Right lobe of liver (tissue), 6 donors: ENCODE measurements around the gene CA12. TPM values are rescaled to one million over a fixed set of nuclear protein-coding genes. Genes with fewer than 3 reads are reported as not detected.

Source experiments
- ATAC-seq, 4 donors: fragments of 200-7000 bp; cut with Tn5 transposase; one replicate each; pipeline ENCODE4 v1.9.1; 2020; ENCODE audit warnings: mild to moderate bottlenecking in 4 of 4, moderate library complexity in 4 of 4
- DNase-seq, 3 donors: peaks; one replicate each; pipeline ENCODE4 v3.0.0-alpha.2; 2020
- H3K27ac ChIP-seq, 3 donors: fragments of 200-600 bp; one replicate each; pipeline ENCODE4 v1.8.0; 2022
- H3K27me3 ChIP-seq, 2 donors: fragments of 200-600 bp; one replicate each; pipeline ENCODE4 v1.8.0; 2022
- H3K36me3 ChIP-seq, 4 donors: fragments of 200-600 bp; sonication (generic) in 1 of 4; one replicate each; pipeline versions ENCODE4 v1.5.1 to v1.8.0; 2017 to 2022; ENCODE audit warnings: control low read depth in 1 of 4
- H3K4me1 ChIP-seq, 4 donors: fragments of 200-600 bp; sonication (generic) in 1 of 4; one replicate each; pipeline versions ENCODE4 v1.5.1 to v1.8.0; 2017 to 2022; ENCODE audit warnings: control low read depth in 1 of 4
- H3K4me3 ChIP-seq, 3 donors: fragments of 200-600 bp; one replicate each; pipeline ENCODE4 v1.8.0; 2022
- H3K9me3 ChIP-seq, 4 donors: fragments of 200-600 bp; sonication (generic) in 1 of 4; one replicate each; pipeline versions ENCODE4 v1.5.1 to v1.8.0; 2017 to 2022; ENCODE audit warnings: control low read depth in 1 of 4
- POLR2A ChIP-seq: fragments of 450-650 bp; IDR thresholded peaks from one replicate; pipeline ENCODE4 v1.6.1; 2017; ENCODE audit warnings: antibody characterized with exemption, mild to moderate bottlenecking
- WGBS: methylation state at CpG from one replicate; pipeline ENCODE4 v1.1.6; 2018; ENCODE audit warnings: low coverage, low lambda C conversion rate; ENCODE audit not compliant: insufficient coverage; ENCODE audit errors: missing lambda C conversion rate; 5-methylcytosine and 5-hydroxymethylcytosine counted together
- intact Hi-C, 2 donors: fragments of 100-400 bp; cut with DNase I; formaldehyde crosslinking; loops; one replicate each; pipeline versions ENCODE4 v1.11.2 to v1.14.1; 2022
- total RNA-seq, 6 experiments: library from RNA; depleted of rRNA in 2 of 6; stranded (reverse); fragments of >200 nt in 2 of 6; fragmentation: NEBNext Ultra II Directional in 3 of 6; extraction: Animal tissue kit (Norgen Biotek cat#: 25700) in 3 of 6; gene quantifications; one replicate each; pipeline versions ENCODE4 v1.1.0 to v1.2.4, GENCODE V29; 2016 to 2023
- TF ChIP-seq, protein P1 (sequence below), 4 donors: fragments of 200-600 bp in 3 of 4; fragments of 450-650 bp in 1 of 4; IDR thresholded peaks; one replicate each; pipeline versions ENCODE4 v1.5.1 to v1.8.0; 2016 to 2022; ENCODE audit warnings: antibody characterized with exemption in 4 of 4, mild to moderate bottlenecking in 2 of 4
- donor health status: DM: no; HTN: yes; CAD: no.
- donor health status: DM: no; HTN: no; CAD: no.
- donor health status: DM: no; HTN: no; CAD: no.
- donor health status: DM: no; HTN: yes; CAD: no.
- donor health status: DM: no; HTN: yes; CAD: no.

The CA12 gene
- total RNA-seq, 6 experiments from 2014 or later = 0.02 to 18.3 (median 1.4) TPM

DNA sequence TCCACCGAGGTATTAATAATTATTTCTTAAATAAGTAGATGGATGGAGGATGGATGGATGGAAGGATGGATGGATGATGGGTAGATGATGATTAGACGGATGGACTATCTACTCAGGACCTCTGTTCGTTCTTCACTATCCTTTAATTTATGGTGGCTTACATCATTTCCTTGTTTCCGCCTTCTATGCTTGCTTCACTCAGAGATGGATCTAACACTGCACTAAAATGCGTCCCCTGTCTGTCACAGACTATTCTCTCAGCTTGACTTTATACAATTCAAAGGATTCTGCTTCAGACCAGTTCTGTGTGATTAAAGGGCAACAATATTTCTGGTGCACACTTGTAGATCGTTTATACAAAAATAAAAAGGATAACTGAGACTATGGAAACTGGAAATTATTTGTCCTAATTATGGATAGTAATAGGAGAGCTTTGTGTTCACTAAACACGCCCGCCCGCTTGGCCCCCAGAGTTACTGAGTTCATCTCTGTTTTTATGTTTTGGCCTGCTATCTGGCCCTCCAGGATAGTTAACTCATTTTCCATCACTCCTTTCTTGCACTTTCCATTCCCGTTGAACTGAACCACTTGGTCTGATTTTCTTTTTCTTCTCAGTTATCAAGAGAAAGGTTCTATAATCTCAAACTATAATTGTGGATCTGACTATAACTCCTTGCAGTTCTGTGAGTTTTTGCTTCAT is 41.4 kb upstream of the CA12 start:
- H3K27me3 ChIP-seq = no peaks in the 10 kb centered on the region
- H3K4me3 ChIP-seq = no peak overlapping the region
- no peaks in the 10 kb centered on the region for H3K36me3 ChIP-seq
- 82% methylated on average over 10 of the region's 10 CpGs for WGBS
- H3K27ac ChIP-seq = no peak overlapping the region
- intact Hi-C loops = no loop called here
- no peaks in the 10 kb centered on the region for H3K4me1 ChIP-seq
- no peaks in the 10 kb centered on the region for H3K9me3 ChIP-seq
- DNase-seq = no peak
- ATAC-seq = no peak
- TF ChIP-seq, protein P1, sequence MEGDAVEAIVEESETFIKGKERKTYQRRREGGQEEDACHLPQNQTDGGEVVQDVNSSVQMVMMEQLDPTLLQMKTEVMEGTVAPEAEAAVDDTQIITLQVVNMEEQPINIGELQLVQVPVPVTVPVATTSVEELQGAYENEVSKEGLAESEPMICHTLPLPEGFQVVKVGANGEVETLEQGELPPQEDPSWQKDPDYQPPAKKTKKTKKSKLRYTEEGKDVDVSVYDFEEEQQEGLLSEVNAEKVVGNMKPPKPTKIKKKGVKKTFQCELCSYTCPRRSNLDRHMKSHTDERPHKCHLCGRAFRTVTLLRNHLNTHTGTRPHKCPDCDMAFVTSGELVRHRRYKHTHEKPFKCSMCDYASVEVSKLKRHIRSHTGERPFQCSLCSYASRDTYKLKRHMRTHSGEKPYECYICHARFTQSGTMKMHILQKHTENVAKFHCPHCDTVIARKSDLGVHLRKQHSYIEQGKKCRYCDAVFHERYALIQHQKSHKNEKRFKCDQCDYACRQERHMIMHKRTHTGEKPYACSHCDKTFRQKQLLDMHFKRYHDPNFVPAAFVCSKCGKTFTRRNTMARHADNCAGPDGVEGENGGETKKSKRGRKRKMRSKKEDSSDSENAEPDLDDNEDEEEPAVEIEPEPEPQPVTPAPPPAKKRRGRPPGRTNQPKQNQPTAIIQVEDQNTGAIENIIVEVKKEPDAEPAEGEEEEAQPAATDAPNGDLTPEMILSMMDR (IDR thresholded peaks at IDR 0.05) = no peak
- no peak for TF ChIP-seq POLR2A

DNA sequence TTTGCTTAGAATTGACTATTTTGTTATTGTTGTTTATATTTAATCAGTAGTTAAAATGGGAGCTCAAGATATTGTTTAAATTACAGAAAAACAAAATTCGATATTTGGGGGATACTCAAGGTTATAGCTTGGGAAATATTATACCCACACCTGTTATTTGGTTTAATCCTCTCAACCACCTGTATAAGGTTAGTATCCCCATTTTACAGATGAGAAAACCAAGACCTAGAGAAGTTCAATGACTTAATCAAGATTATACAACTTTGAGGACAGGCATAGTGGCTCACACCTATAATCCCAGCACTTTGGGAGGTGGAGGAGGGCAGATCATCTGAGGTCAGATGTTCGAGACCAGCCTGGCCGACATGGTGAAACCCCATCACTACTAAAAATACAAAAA is 39.8 kb upstream of the CA12 start:
- Histone ChIP-seq H3K4me1 (no peaks in the 10 kb centered on the region), H3K27ac (no peak overlapping the region), H3K27me3 (no peaks in the 10 kb centered on the region), H3K4me3 (no peak overlapping the region), H3K36me3 (no peaks in the 10 kb centered on the region), H3K9me3 (no peaks in the 10 kb centered on the region)
- intact Hi-C loops = no loop called here
- TF ChIP-seq POLR2A = no peak
- TF ChIP-seq, protein P1 (IDR thresholded peaks at IDR 0.05) = no peak
- ATAC-seq (no peak), DNase-seq (peak in 1 of 3 donors; percentile 12)
- WGBS = 80% methylated on average over 3 of the region's 3 CpGs

DNA sequence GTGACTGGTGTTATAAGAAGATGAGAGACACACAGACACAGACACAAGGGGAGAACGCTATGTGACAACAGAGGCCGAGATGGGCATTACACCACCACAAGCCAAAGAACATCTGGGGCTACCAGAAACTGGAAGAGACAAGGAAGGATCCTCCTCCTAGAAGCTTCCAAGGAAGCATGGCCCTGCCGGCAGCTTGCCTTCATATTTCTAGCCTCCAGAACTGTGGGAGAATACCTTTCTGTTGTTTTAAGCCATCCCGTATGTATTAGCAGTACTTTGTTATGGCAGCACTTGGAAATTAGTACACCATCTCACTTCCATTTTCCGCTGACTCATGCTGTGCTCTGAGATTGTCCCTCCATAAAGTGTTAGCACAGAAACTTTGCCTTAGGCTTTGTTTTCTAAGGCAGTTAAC is 38.7 kb upstream of the CA12 start:
- ATAC-seq (no peak), DNase-seq (peak in 1 of 3 donors; percentile 16)
- H3K27ac ChIP-seq = no peak overlapping the region
- H3K4me1 ChIP-seq = no peaks in the 10 kb centered on the region
- H3K4me3 ChIP-seq = no peak overlapping the region
- H3K9me3 ChIP-seq = no peaks in the 10 kb centered on the region
- WGBS = 89% methylated on average over 5 of the region's 5 CpGs
- no peaks in the 10 kb centered on the region for H3K27me3 ChIP-seq
- no peaks in the 10 kb centered on the region for H3K36me3 ChIP-seq
- TF ChIP-seq, protein P1 (IDR thresholded peaks at IDR 0.05) = no peak
- no peak for TF ChIP-seq POLR2A
- intact Hi-C loops = no loop called here

DNA sequence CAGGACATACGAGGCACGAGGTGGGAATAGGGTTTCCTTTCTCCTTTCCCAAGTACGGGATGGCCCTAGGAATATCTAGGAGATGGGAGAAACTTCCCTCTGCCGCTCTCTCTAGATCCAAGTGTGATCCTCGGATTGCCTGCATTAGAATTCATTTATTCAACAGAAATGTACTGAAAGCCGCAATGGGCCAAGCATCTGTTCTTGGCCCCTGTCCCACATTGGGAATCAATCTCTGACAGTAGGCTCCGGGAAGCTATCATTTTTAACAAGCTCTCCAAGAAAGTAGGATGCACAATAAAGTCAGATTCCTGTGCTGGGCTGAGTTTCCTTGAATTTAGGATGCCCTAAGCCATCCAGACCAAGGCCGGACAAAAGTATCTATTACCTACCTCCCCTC is 37.2 kb upstream of the CA12 start:
- 83% methylated on average over 7 of the region's 8 CpGs for WGBS
- DNase-seq (peak in 1 of 3 donors; percentile 17), ATAC-seq (no peak)
- Histone ChIP-seq H3K4me1 (no peaks in the 10 kb centered on the region), H3K9me3 (no peaks in the 10 kb centered on the region), H3K27me3 (no peaks in the 10 kb centered on the region), H3K36me3 (no peaks in the 10 kb centered on the region), H3K4me3 (no peak overlapping the region), H3K27ac (no peak overlapping the region)
- intact Hi-C loops = no loop called here
- no peak for TF ChIP-seq POLR2A
- TF ChIP-seq, protein P1 (IDR thresholded peaks at IDR 0.05) = no peak
